Progenitor cell of endocrine pancreas (in vitro differentiated cells): Measurements from ENCODE around the gene SLC15A5. TPM values are rescaled to one million over a fixed set of nuclear protein-coding genes. Genes with fewer than 3 reads are reported as not detected.

Experiments used
- DNase-seq: peaks from one replicate; pipeline ENCODE4 v3.0.0; 2021; ENCODE audit warnings: low spot score; ENCODE audit not compliant: unreplicated experiment
- H3K27ac Mint-ChIP-seq: 2 replicates; pipeline ENCODE4 v1.8.0; 2021; ENCODE audit warnings: mild to moderate bottlenecking, moderate library complexity, mixed read lengths
- H3K27me3 Mint-ChIP-seq: 2 replicates; pipeline ENCODE4 v1.8.0; 2021; ENCODE audit warnings: mixed read lengths
- H3K36me3 Mint-ChIP-seq: 2 replicates; pipeline ENCODE4 v1.8.0; 2022; ENCODE audit warnings: mixed read lengths; ENCODE audit not compliant: insufficient read depth
- H3K4me1 Mint-ChIP-seq: 2 replicates; pipeline ENCODE4 v1.8.0; 2021; ENCODE audit warnings: low read depth, mixed read lengths
- H3K4me3 Mint-ChIP-seq: 2 replicates; pipeline ENCODE4 v1.8.0; 2021; ENCODE audit warnings: low read depth, mild to moderate bottlenecking, moderate library complexity, mixed read lengths
- H3K9me3 Mint-ChIP-seq: 2 replicates; pipeline ENCODE4 v1.8.0; 2021; ENCODE audit warnings: low read depth, mixed read lengths
- CTCF ChIP-seq: fragments of 200-600 bp; sonication (generic); IDR thresholded peaks from one replicate; pipeline ENCODE4 v1.5.0; 2021; ENCODE audit warnings: antibody characterized with exemption, mild to moderate bottlenecking; ENCODE audit not compliant: unreplicated experiment
- total RNA-seq: library from RNA; stranded (reverse); gene quantifications from 2 replicates; pipeline ENCODE4 v1.2.1, GENCODE V29; 2021

SLC15A5 gene
- total RNA-seq, 1 donor from 2014 or later = not detected

DNA sequence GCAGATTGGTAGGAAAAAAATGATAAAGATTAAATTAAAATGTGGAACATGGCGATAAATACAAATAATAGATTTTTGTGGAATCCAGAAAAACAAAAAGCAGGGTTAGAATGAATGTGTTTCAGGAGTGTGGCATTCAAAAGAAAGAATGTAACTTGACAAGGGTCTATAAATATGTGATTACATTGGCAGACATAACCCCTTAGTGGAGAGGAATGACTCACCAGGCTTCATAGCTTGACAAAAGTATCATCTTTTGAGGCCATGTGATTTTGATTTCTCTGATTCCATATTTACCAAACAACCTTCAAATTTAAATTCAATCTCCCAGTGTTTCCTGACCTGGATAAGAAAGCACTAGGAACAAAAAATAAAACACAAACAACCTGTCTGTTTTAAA lies 45.5 kb upstream of the SLC15A5 start:
- H3K4me1 Mint-ChIP-seq = peaks cover 23% of the 10 kb centered on the region
- H3K9me3 Mint-ChIP-seq = peaks cover 5% of the 10 kb centered on the region
- no peak for DNase-seq
- H3K27me3 Mint-ChIP-seq = no peaks in the 10 kb centered on the region
- no peak overlapping the region for H3K27ac Mint-ChIP-seq
- H3K36me3 Mint-ChIP-seq = peaks cover 3% of the 10 kb centered on the region
- H3K4me3 Mint-ChIP-seq = no peak overlapping the region
- no peak for TF ChIP-seq CTCF

DNA sequence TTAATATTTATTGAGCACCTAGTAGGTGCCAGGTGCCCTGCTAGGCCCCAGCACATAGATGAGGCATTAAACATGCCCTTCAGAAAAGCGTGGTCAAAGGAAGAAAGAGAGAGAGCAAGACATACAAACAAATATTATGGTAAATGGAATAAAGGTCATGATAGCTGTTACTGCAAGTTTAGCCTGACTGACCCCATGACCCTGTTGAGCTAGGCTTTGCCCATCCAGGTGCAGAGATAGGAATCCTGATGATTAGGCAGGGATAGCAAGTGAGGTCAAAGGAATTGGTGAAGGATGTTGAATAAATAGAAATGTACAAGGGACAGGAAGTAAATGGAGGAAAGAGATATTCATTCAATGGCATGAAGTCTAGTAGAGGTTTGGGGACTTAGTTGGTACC lies 33.4 kb upstream of the SLC15A5 start:
- Mint-ChIP-seq H3K4me3 (no peak overlapping the region), H3K27ac (no peak overlapping the region), H3K27me3 (no peaks in the 10 kb centered on the region), H3K36me3 (no peaks in the 10 kb centered on the region), H3K9me3 (peaks cover 24% of the 10 kb centered on the region), H3K4me1 (no peaks in the 10 kb centered on the region)
- no peak for DNase-seq
- TF ChIP-seq CTCF = no peak

DNA sequence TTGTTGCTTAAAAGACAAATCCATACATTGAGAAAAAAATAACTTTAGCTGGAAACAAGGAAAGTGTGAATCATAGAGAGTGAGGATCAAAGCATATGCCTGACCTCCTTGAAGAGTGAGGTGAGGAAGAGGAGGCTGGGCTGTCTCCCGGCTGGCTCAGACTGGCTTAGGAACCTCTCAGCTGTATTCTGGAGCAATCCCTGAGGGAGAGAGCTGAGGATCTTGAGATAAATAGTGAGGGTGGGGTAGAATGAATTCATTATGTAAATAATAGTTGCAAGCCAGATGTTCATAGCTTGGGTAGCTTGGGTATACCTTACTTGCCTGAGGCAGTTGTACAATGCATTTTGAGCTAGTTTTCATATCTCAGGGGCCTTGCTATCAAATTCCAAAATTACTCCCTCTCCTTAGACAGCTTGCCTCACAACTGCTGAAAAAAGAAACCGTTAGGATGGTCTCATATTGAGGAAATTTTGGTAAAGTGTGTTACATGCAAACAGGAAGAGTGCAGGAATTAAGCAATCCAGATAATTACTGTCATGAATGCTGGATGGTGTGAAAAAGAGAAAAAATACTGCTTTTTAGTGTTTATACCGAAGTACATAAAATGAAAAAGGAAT lies 30.5 kb upstream of the SLC15A5 start:
- no peaks in the 10 kb centered on the region for H3K27me3 Mint-ChIP-seq
- no peak overlapping the region for H3K4me3 Mint-ChIP-seq
- H3K9me3 Mint-ChIP-seq = peaks cover 23% of the 10 kb centered on the region
- no peak for TF ChIP-seq CTCF
- DNase-seq = no peak
- H3K36me3 Mint-ChIP-seq = no peaks in the 10 kb centered on the region
- H3K4me1 Mint-ChIP-seq = no peaks in the 10 kb centered on the region
- H3K27ac Mint-ChIP-seq = no peak overlapping the region

DNA sequence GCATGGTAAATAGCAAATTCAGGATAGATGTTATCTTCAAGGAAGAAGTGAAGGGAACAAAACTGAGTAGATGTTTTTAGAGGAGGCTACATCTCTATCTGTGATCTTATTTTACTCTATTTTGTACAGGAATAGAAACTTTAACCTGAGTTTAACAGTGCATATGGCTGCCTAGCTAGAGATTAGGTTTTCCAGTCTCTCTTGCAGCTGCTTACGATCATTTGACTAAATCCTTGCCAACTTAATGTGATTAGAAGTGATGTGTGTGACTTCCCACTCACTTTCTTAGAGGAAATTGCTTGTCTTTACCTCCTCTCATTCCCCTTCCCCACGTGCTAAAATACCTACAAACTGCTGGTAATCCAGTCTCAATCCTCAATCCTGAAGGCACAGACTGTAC lies 26.5 kb upstream of the SLC15A5 start:
- Mint-ChIP-seq H3K4me3 (no peak overlapping the region), H3K27ac (no peak overlapping the region), H3K27me3 (no peaks in the 10 kb centered on the region), H3K4me1 (peaks cover 4% of the 10 kb centered on the region), H3K36me3 (no peaks in the 10 kb centered on the region), H3K9me3 (peaks cover 4% of the 10 kb centered on the region)
- TF ChIP-seq CTCF = no peak
- no peak for DNase-seq

GRCh38 chr12:16300736-16301135 lies 23.3 kb upstream of the SLC15A5 start:
- Mint-ChIP-seq H3K27me3 (no peaks in the 10 kb centered on the region), H3K27ac (no peak overlapping the region), H3K9me3 (no peaks in the 10 kb centered on the region), H3K4me3 (no peak overlapping the region), H3K36me3 (no peaks in the 10 kb centered on the region), H3K4me1 (peaks cover 4% of the 10 kb centered on the region)
- no peak for DNase-seq
- no peak for TF ChIP-seq CTCF
